Activated naive CD8-positive, alpha-beta T cell treated with anti-CD3 and anti-CD28 coated beads for 36 hours (primary cell): Measurements from ENCODE around the gene CATSPER1. TPM values are rescaled to one million over a fixed set of nuclear protein-coding genes. Genes with fewer than 3 reads are reported as not detected.
"Not testable (repeated sequence)": the region's sequence is repeated elsewhere in the genome, so short reads cannot be mapped to it uniquely, and the experiment has no call there.

Experiments used
- DNase-seq: peaks from one replicate; pipeline ENCODE4 v3.0.0; 2021
- H3K27ac Mint-ChIP-seq: one replicate; pipeline ENCODE4 v1.8.0; 2022; ENCODE audit warnings: mild to moderate bottlenecking, moderate library complexity, mixed read lengths
- H3K27me3 Mint-ChIP-seq: one replicate; pipeline ENCODE4 v1.8.0; 2022; ENCODE audit warnings: mild to moderate bottlenecking, mixed read lengths
- H3K36me3 Mint-ChIP-seq: one replicate; pipeline ENCODE4 v1.8.0; 2021; ENCODE audit warnings: mild to moderate bottlenecking, mixed read lengths
- H3K4me1 Mint-ChIP-seq: one replicate; pipeline ENCODE4 v1.8.0; 2021; ENCODE audit warnings: mixed read lengths
- H3K4me3 Mint-ChIP-seq: one replicate; pipeline ENCODE4 v1.8.0; 2022; ENCODE audit warnings: mild to moderate bottlenecking, moderate library complexity, mixed read lengths
- H3K9me3 Mint-ChIP-seq: one replicate; pipeline ENCODE4 v1.8.0; 2022; ENCODE audit warnings: mixed read lengths
- total RNA-seq, 2 experiments: library from RNA; stranded (reverse); gene quantifications; one replicate each; pipeline ENCODE4 v1.2.3, GENCODE V29; 2021

CATSPER1 gene
- total RNA-seq, 2 experiments from 2014 or later: not detected

- peaks cover 9% of the 10 kb centered on the region for H3K27me3 Mint-ChIP-seq
- H3K4me1 Mint-ChIP-seq: peaks cover 15% of the 10 kb centered on the region
- no peaks in the 10 kb centered on the region for H3K36me3 Mint-ChIP-seq
- H3K9me3 Mint-ChIP-seq: no peaks in the 10 kb centered on the region
- no peak for DNase-seq
- peak overlapping the region; percentile 68 for H3K27ac Mint-ChIP-seq
- no peak overlapping the region for H3K4me3 Mint-ChIP-seq
Observed at GRCh38 chr11:66044757-66045156, 18.5 kb upstream of the CATSPER1 start.

- H3K27ac Mint-ChIP-seq: no peak overlapping the region
- no peak for DNase-seq
- H3K4me3 Mint-ChIP-seq: no peak overlapping the region
- peaks cover 4% of the 10 kb centered on the region for H3K27me3 Mint-ChIP-seq
- no peaks in the 10 kb centered on the region for H3K9me3 Mint-ChIP-seq
- H3K4me1 Mint-ChIP-seq: peaks cover 11% of the 10 kb centered on the region
- no peaks in the 10 kb centered on the region for H3K36me3 Mint-ChIP-seq
Observed at GRCh38 chr11:66042996-66043906, 17.0 kb upstream of the CATSPER1 start.

- DNase-seq: no peak
- Mint-ChIP-seq H3K4me3 (no peak overlapping the region), H3K4me1 (peaks cover 11% of the 10 kb centered on the region), H3K27me3 (no peaks in the 10 kb centered on the region), H3K36me3 (no peaks in the 10 kb centered on the region), H3K27ac (no peak overlapping the region), H3K9me3 (no peaks in the 10 kb centered on the region)
Observed at GRCh38 chr11:66042227-66042995, 16.1 kb upstream of the CATSPER1 start.

GRCh38 chr11:66039765-66040164 lies 13.5 kb upstream of the CATSPER1 start:
- Mint-ChIP-seq H3K4me1 (peaks cover 2% of the 10 kb centered on the region), H3K27ac (no peak overlapping the region), H3K27me3 (peaks cover 4% of the 10 kb centered on the region), H3K4me3 (no peak overlapping the region), H3K9me3 (no peaks in the 10 kb centered on the region), H3K36me3 (no peaks in the 10 kb centered on the region)
- no peak for DNase-seq

- H3K4me3 Mint-ChIP-seq: no peak overlapping the region
- no peak overlapping the region for H3K27ac Mint-ChIP-seq
- DNase-seq: no peak
- peaks cover 4% of the 10 kb centered on the region for H3K27me3 Mint-ChIP-seq
- no peaks in the 10 kb centered on the region for H3K9me3 Mint-ChIP-seq
- H3K36me3 Mint-ChIP-seq: no peaks in the 10 kb centered on the region
- H3K4me1 Mint-ChIP-seq: no peaks in the 10 kb centered on the region
Observed at GRCh38 chr11:66037327-66037726, 11.0 kb upstream of the CATSPER1 start.

GRCh38 chr11:66036334-66036710 lies 10.0 kb upstream of the CATSPER1 start:
- no peak overlapping the region for H3K4me3 Mint-ChIP-seq
- DNase-seq: no peak
- H3K36me3 Mint-ChIP-seq: no peaks in the 10 kb centered on the region
- no peaks in the 10 kb centered on the region for H3K9me3 Mint-ChIP-seq
- peaks cover 4% of the 10 kb centered on the region for H3K27me3 Mint-ChIP-seq
- H3K27ac Mint-ChIP-seq: no peak overlapping the region
- no peaks in the 10 kb centered on the region for H3K4me1 Mint-ChIP-seq

- no peak overlapping the region for H3K4me3 Mint-ChIP-seq
- no peaks in the 10 kb centered on the region for H3K4me1 Mint-ChIP-seq
- H3K9me3 Mint-ChIP-seq: no peaks in the 10 kb centered on the region
- H3K36me3 Mint-ChIP-seq: no peaks in the 10 kb centered on the region
- no peak overlapping the region for H3K27ac Mint-ChIP-seq
- no peak for DNase-seq
- H3K27me3 Mint-ChIP-seq: peaks cover 4% of the 10 kb centered on the region
Observed at GRCh38 chr11:66035653-66036333, 9.5 kb upstream of the CATSPER1 start.

- peaks cover 4% of the 10 kb centered on the region for H3K27me3 Mint-ChIP-seq
- H3K4me3 Mint-ChIP-seq: no peak overlapping the region
- no peaks in the 10 kb centered on the region for H3K9me3 Mint-ChIP-seq
- H3K4me1 Mint-ChIP-seq: no peaks in the 10 kb centered on the region
- no peaks in the 10 kb centered on the region for H3K36me3 Mint-ChIP-seq
- H3K27ac Mint-ChIP-seq: no peak overlapping the region
- DNase-seq: no peak
Observed at GRCh38 chr11:66032957-66033735, 6.9 kb upstream of the CATSPER1 start.

GRCh38 chr11:66023186-66023440 lies 3.2 kb downstream of the CATSPER1 start:
- not testable (repeated sequence) for H3K36me3 Mint-ChIP-seq, H3K4me3 Mint-ChIP-seq, H3K9me3 Mint-ChIP-seq, H3K27ac Mint-ChIP-seq, H3K27me3 Mint-ChIP-seq, DNase-seq, H3K4me1 Mint-ChIP-seq

- Mint-ChIP-seq H3K4me3 (peak overlapping the region; percentile 27), H3K36me3 (no peaks in the 10 kb centered on the region), H3K27me3 (peaks cover 10% of the 10 kb centered on the region), H3K9me3 (no peaks in the 10 kb centered on the region), H3K27ac (no peak overlapping the region), H3K4me1 (peaks cover 10% of the 10 kb centered on the region)
- DNase-seq: peak; percentile 82
Observed at GRCh38 chr11:66022401-66023185, 3.7 kb downstream of the CATSPER1 start.

- Mint-ChIP-seq H3K27ac (no peak overlapping the region), H3K4me1 (peaks cover 13% of the 10 kb centered on the region), H3K27me3 (peaks cover 10% of the 10 kb centered on the region), H3K4me3 (no peak overlapping the region), H3K36me3 (no peaks in the 10 kb centered on the region), H3K9me3 (no peaks in the 10 kb centered on the region)
- peak; percentile 30 for DNase-seq
Observed at GRCh38 chr11:66020618-66021357, 5.5 kb downstream of the CATSPER1 start.

- Mint-ChIP-seq H3K36me3 (no peaks in the 10 kb centered on the region), H3K27ac (no peak overlapping the region), H3K4me1 (peaks cover 13% of the 10 kb centered on the region), H3K4me3 (no peak overlapping the region), H3K27me3 (peaks cover 10% of the 10 kb centered on the region), H3K9me3 (no peaks in the 10 kb centered on the region)
- DNase-seq: no peak
Observed at GRCh38 chr11:66020212-66020611, 6.1 kb downstream of the CATSPER1 start.

GRCh38 chr11:66017321-66017720 lies 9.0 kb downstream of the CATSPER1 start:
- no peak for DNase-seq
- H3K27me3 Mint-ChIP-seq: peaks cover 18% of the 10 kb centered on the region
- H3K27ac Mint-ChIP-seq: no peak overlapping the region
- H3K4me1 Mint-ChIP-seq: peaks cover 10% of the 10 kb centered on the region
- no peaks in the 10 kb centered on the region for H3K9me3 Mint-ChIP-seq
- H3K4me3 Mint-ChIP-seq: no peak overlapping the region
- no peaks in the 10 kb centered on the region for H3K36me3 Mint-ChIP-seq

GRCh38 chr11:66016793-66017177 lies 9.5 kb downstream of the CATSPER1 start:
- no peak overlapping the region for H3K4me3 Mint-ChIP-seq
- peaks cover 10% of the 10 kb centered on the region for H3K4me1 Mint-ChIP-seq
- no peaks in the 10 kb centered on the region for H3K36me3 Mint-ChIP-seq
- H3K9me3 Mint-ChIP-seq: no peaks in the 10 kb centered on the region
- H3K27ac Mint-ChIP-seq: no peak overlapping the region
- no peak for DNase-seq
- H3K27me3 Mint-ChIP-seq: peaks cover 22% of the 10 kb centered on the region
